Retinal pigment epithelial cell (primary cell): ENCODE measurements around the gene RRAGC.

Experiments
- DNase-seq: peaks from one replicate; pipeline ENCODE4 v3.0.0-alpha.2; 2010; ENCODE audit warnings: low read depth
- H3K4me3 ChIP-seq: 2 replicates; pipeline ENCODE4 v1.5.1; 2011; ENCODE audit warnings: mild to moderate bottlenecking, low read length, control low read depth, moderate library complexity
- TF ChIP-seq, protein P1 (sequence below): conservative IDR thresholded peaks from 2 replicates; pipeline ENCODE4 v1.5.1; 2011; ENCODE audit warnings: low read depth, low read length, control low read depth, inconsistent platforms

The RRAGC gene

GRCh38 chr1:38805036-38805435 lies 54.5 kb downstream of the RRAGC start:
- no peak for DNase-seq
- TF ChIP-seq, protein P1, sequence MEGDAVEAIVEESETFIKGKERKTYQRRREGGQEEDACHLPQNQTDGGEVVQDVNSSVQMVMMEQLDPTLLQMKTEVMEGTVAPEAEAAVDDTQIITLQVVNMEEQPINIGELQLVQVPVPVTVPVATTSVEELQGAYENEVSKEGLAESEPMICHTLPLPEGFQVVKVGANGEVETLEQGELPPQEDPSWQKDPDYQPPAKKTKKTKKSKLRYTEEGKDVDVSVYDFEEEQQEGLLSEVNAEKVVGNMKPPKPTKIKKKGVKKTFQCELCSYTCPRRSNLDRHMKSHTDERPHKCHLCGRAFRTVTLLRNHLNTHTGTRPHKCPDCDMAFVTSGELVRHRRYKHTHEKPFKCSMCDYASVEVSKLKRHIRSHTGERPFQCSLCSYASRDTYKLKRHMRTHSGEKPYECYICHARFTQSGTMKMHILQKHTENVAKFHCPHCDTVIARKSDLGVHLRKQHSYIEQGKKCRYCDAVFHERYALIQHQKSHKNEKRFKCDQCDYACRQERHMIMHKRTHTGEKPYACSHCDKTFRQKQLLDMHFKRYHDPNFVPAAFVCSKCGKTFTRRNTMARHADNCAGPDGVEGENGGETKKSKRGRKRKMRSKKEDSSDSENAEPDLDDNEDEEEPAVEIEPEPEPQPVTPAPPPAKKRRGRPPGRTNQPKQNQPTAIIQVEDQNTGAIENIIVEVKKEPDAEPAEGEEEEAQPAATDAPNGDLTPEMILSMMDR, result no peak
- no peak overlapping the region for H3K4me3 ChIP-seq

GRCh38 chr1:38804062-38804886 lies 55.3 kb downstream of the RRAGC start:
- H3K4me3 ChIP-seq, result no peak overlapping the region
- DNase-seq, result no peak
- TF ChIP-seq, protein P1, result no peak

GRCh38 chr1:38803647-38804046 lies 55.9 kb downstream of the RRAGC start:
- no peak for DNase-seq
- TF ChIP-seq, protein P1, result no peak
- H3K4me3 ChIP-seq, result no peak overlapping the region

- no peak for DNase-seq
- H3K4me3 ChIP-seq, result no peak overlapping the region
- TF ChIP-seq, protein P1, result no peak
These were observed 58.6 kb downstream of the RRAGC start for GRCh38 chr1:38800720-38801671.

GRCh38 chr1:38793299-38793698 lies 66.3 kb downstream of the RRAGC start:
- TF ChIP-seq, protein P1, result no peak
- no peak for DNase-seq

GRCh38 chr1:38791892-38792291 lies 67.7 kb downstream of the RRAGC start:
- H3K4me3 ChIP-seq, result no peak overlapping the region
- TF ChIP-seq, protein P1, result no peak
- DNase-seq, result no peak

More at GRCh38 chr1:38793299-38793698, 66.3 kb downstream of the RRAGC start:
- no peak overlapping the region for H3K4me3 ChIP-seq
